K562 treated with DMSO at 1 percent for 12 hours (cell line): ENCODE measurements around the gene DNAI7. TPM values are rescaled to one million over a fixed set of nuclear protein-coding genes. Genes with fewer than 3 reads are reported as not detected.

Experiments used
- total RNA-seq: library from RNA; unstranded; fragments of 300-600 nt; gene quantifications from 2 replicates; pipeline ENCODE4 v1.2.3, GENCODE V29; 2022; ENCODE audit not compliant: insufficient read depth

DNAI7 gene, protein sequence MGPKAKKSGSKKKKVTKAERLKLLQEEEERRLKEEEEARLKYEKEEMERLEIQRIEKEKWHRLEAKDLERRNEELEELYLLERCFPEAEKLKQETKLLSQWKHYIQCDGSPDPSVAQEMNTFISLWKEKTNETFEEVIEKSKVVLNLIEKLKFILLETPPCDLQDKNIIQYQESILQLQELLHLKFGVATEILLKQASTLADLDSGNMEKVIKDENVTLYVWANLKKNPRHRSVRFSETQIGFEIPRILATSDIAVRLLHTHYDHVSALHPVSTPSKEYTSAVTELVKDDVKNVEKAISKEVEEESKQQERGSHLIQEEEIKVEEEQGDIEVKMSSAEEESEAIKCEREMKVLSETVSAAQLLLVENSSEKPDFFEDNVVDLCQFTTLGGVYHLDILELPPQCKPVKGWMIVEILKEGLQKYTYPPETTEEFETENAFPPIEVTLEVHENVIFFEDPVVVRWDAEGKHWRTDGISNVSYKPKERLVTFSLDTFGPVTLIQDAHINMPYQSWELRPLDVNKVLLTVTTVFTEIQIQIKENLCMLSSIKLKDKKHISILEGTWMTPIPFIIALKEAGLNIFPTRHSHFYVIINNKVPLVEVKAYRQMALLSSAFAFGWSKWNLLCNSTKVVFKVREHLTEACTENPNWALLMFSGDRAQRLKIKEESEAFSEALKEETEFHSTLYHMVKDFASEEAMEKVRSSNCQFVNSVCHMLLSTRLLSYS
- not detected in 2 replicates for total RNA-seq

DNA sequence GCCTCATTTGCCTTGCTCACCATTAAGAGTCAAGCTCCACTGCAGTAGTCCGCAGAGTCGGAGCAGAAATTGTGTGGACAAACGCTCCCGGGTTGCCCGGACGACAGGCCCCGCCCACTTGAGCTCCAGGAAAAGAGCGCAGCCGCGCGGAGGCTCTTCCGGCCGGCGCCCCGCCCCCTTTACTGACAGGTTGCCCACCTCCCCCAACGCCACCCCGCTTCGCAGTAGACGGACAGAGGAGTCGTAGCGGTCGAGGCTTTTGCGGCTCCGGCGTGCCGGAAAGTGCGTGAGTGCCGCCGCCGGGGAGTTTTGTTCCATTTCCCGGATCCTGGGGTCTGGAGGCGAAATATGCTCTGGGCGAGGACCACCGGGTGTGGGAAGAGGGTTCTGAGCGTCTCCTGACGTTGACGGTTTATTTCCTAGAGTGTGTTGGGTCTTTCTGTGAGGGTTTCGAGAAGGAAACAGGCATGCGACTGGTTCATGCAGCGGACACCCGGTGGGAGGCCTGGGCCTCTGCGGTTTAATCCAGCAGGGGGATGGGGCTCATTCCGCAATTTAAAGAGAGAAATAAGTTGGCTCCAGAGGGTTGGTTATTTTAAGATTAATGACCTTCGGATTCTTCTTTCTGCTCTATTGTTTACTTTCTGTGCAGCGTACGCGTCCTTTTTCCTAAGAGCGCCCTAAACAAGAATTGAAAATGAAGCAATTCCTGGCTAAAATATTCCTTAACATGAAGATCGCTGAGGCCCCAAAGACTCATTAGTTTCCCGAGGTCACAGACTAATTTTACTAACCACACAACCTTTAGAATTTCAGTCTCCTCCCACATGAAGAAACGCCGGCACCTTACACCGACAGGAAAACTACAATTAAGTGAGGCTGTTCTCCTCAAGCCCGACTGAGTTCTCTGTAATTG, at the start of gene DNAI7, which contains the start of gene ETFRF1:
DNAI7 (minus strand) TSS at position 105 of the 916 bp plus-strand sequence; CDS start at position 23, 82 bp downstream.
ETFRF1 (plus strand) TSS at position 182 of the 916 bp plus-strand sequence. CDS start 8,720 bp downstream, outside the sequence.

Other genes starting within 250 kb of the DNAI7 start
- gene BCAT1, start 246.1 kb downstream of the DNAI7 start, total RNA-seq: 12.7 and 54.3 TPM in 2 replicates
- 11.4 and 24.3 TPM in 2 replicates for gene ETFRF1, start 77 bp upstream of the DNAI7 start, total RNA-seq
- gene KRAS, start 55.8 kb upstream of the DNAI7 start, total RNA-seq: 3.8 and 11.7 TPM in 2 replicates